ENCODE data around the gene GSTM4. TPM values are rescaled to one million over a fixed set of nuclear protein-coding genes. Genes with fewer than 3 reads are reported as not detected.

GSTM4 gene
- total and polyA plus RNA-seq, 5 donors from 2014 or later = 2.2 to 31.4 (median 14.4) TPM

GRCh38 chr1:109622137-109622892, 33.6 kb upstream of the GSTM4 start:
- H3K4me3 Mint-ChIP-seq = peak overlapping the region; percentile 96 to 99 (median 97)
- no peaks in the 10 kb centered on the region for H3K9me3 ChIP-seq (ENCODE audit: control insufficient read depth in 2 of 2, low read length in 2 of 2)

GRCh38 chr1:109622895-109623294, 33.0 kb upstream of the GSTM4 start:
- H3K27me3 ChIP-seq (ENCODE audit: control insufficient read depth, insufficient read depth, low read length) = no peaks in the 10 kb centered on the region
- H3K27me3 Mint-ChIP-seq = peaks cover 4% of the 10 kb centered on the region
- ATAC-seq (ENCODE audit: low read depth in 2 of 2) = no peak
- peaks cover 7 to 62% (median 35%) of the 10 kb centered on the region in 4 donors for H3K4me1 Mint-ChIP-seq
- no peak for DNase-seq
- peak overlapping the region; percentile 18 to 99 (median 97) for H3K4me3 Mint-ChIP-seq
- no peak overlapping the region for H3K4me3 ChIP-seq (ENCODE audit: low read depth, low read length)
- peak overlapping the region; percentile 80 to 96 (median 85) for H3K27ac Mint-ChIP-seq
- peaks cover 54% of the 10 kb centered on the region for H3K4me1 ChIP-seq (ENCODE audit: control insufficient read depth, insufficient read depth, low read length, poor library complexity, severe bottlenecking)
- peaks cover 12% of the 10 kb centered on the region for H3K36me3 ChIP-seq (ENCODE audit: control insufficient read depth, insufficient read depth, low read length)
- H3K9me3 ChIP-seq (ENCODE audit: control insufficient read depth in 2 of 2, low read length in 2 of 2) = no peaks in the 10 kb centered on the region
- H3K9me3 Mint-ChIP-seq = no peaks in the 10 kb centered on the region
- peaks cover 10% of the 10 kb centered on the region for H3K36me3 Mint-ChIP-seq
- H3K27ac ChIP-seq (ENCODE audit: insufficient read depth, low read length, poor library complexity, severe bottlenecking) = peak overlapping the region; percentile 28

More at GRCh38 chr1:109622137-109622892, 33.6 kb upstream of the GSTM4 start:
- peaks cover 4% of the 10 kb centered on the region for H3K27me3 Mint-ChIP-seq
- H3K27ac Mint-ChIP-seq = peak overlapping the region; percentile 64 to 96 (median 94)
- Histone ChIP-seq H3K4me3 (ENCODE audit: low read depth, low read length) (peak overlapping the region; percentile 84), H3K27me3 (ENCODE audit: control insufficient read depth, insufficient read depth, low read length) (no peaks in the 10 kb centered on the region), H3K36me3 (ENCODE audit: control insufficient read depth, insufficient read depth, low read length) (peaks cover 6% of the 10 kb centered on the region), H3K27ac (ENCODE audit: insufficient read depth, low read length, poor library complexity, severe bottlenecking) (peak overlapping the region; percentile 85), H3K4me1 (ENCODE audit: control insufficient read depth, insufficient read depth, low read length, poor library complexity, severe bottlenecking) (peaks cover 54% of the 10 kb centered on the region)
- H3K36me3 Mint-ChIP-seq = peaks cover 5% of the 10 kb centered on the region
- peaks cover 7 to 67% (median 38%) of the 10 kb centered on the region in 4 donors for H3K4me1 Mint-ChIP-seq
- DNase-seq (no peak), ATAC-seq (ENCODE audit: low read depth in 2 of 2) (no peak)
- H3K9me3 Mint-ChIP-seq = no peaks in the 10 kb centered on the region

DNA sequence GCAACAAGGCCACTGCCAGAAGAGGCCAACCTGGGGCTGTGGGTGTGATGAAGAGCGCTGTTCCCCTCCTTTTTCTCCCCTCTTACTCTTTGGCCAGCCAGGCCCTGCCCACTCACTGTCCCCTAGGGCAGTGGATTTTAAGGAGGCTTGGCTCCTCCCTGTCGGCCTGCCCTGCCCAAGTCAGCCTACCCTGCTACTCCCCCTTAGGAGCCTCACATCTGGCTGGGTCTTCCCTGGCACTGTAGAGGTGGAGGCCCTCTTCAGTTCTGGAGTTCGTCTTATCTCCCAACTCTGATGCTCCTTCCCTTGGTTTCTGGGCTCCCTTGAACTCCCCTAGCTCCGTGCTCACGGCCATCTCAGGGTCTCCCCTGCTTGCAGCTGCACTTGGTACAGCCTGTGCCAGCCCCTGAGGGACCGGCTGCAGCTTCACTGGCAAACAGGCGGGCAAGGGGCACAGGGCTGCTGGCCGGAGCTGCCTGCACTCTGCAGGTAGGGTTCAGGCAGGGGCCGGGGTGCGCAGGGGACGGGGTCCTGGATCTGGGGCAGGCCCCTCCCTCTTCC, 32.2 kb upstream of the GSTM4 start:
- peaks cover 54% of the 10 kb centered on the region for H3K4me1 ChIP-seq (ENCODE audit: control insufficient read depth, insufficient read depth, low read length, poor library complexity, severe bottlenecking)

DNA sequence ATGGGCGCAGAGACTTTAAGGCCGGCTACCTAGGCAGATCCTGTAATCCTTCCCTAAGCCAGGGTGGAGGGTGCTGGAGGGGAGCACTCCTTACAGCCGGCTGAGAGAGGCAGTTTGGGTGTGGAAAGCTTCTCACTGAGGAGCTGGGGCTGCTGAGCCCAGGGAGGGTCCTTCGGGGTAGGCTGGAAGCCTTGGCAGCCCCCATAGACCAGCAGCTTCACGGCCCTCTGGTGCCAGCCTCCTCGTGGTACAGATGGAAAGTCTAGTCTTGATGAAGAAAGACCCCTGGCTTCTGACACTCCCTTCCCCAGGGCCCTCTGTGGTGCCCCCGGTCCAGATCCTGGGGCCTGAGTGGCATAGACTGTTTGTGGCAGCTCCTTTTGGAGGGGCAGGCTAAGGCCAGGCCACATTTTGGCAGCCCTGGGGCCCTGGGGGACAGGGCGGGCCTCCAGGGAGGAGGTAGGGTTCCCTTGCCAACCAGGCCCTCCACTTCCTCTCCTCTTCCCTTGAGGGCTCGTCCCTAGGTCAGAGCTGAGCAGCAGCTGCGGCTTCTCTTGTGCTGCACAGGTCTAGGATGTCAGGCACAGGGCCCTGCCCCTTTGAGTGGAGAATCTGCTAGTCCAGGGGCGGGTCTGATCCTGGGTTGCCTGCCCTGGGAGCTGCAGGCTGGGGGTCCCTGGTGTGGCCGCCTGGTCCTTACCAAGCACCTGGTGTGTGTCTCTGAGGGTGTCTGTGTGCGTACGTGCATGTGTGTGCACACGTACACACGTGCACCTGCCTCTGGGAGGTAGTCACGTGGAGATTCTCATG, 31.5 kb upstream of the GSTM4 start:
- H3K36me3 ChIP-seq (ENCODE audit: control insufficient read depth, insufficient read depth, low read length) = peaks cover 26% of the 10 kb centered on the region
- Mint-ChIP-seq H3K4me1 (peaks cover 1 to 52% (median 25%) of the 10 kb centered on the region in 4 donors), H3K27ac (peak overlapping the region; percentile 52 to 96 (median 76)), H3K9me3 (no peaks in the 10 kb centered on the region), H3K27me3 (peaks cover 4% of the 10 kb centered on the region), H3K36me3 (peaks cover 15% of the 10 kb centered on the region), H3K4me3 (peak overlapping the region in 3 of 4 donors; percentile 24 to 58 (median 48))
- H3K4me1 ChIP-seq (ENCODE audit: control insufficient read depth, insufficient read depth, low read length, poor library complexity, severe bottlenecking) = peaks cover 48% of the 10 kb centered on the region
- ATAC-seq (ENCODE audit: low read depth in 2 of 2) = no peak
- H3K9me3 ChIP-seq (ENCODE audit: control insufficient read depth in 2 of 2, low read length in 2 of 2) = no peaks in the 10 kb centered on the region
- no peak overlapping the region for H3K27ac ChIP-seq (ENCODE audit: insufficient read depth, low read length, poor library complexity, severe bottlenecking)
- H3K4me3 ChIP-seq (ENCODE audit: low read depth, low read length) = no peak overlapping the region
- peak in 1 of 3 donors; percentile 51 for DNase-seq
- H3K27me3 ChIP-seq (ENCODE audit: control insufficient read depth, insufficient read depth, low read length) = no peaks in the 10 kb centered on the region

More for the DNA sequence above, 32.2 kb upstream of the GSTM4 start:
- H3K36me3 ChIP-seq (ENCODE audit: control insufficient read depth, insufficient read depth, low read length) = peaks cover 20% of the 10 kb centered on the region
- Mint-ChIP-seq H3K4me1 (peaks cover 7 to 59% (median 32%) of the 10 kb centered on the region in 4 donors), H3K4me3 (peak overlapping the region; percentile 48 to 99 (median 80)), H3K27me3 (peaks cover 4% of the 10 kb centered on the region), H3K36me3 (peaks cover 16% of the 10 kb centered on the region), H3K27ac (peak overlapping the region; percentile 87 to 96 (median 88)), H3K9me3 (no peaks in the 10 kb centered on the region)
- H3K9me3 ChIP-seq (ENCODE audit: control insufficient read depth in 2 of 2, low read length in 2 of 2) = no peaks in the 10 kb centered on the region
- DNase-seq (no peak), ATAC-seq (ENCODE audit: low read depth in 2 of 2) (no peak)
- no peaks in the 10 kb centered on the region for H3K27me3 ChIP-seq (ENCODE audit: control insufficient read depth, insufficient read depth, low read length)
- peak overlapping the region; percentile 28 for H3K27ac ChIP-seq (ENCODE audit: insufficient read depth, low read length, poor library complexity, severe bottlenecking)
- no peak overlapping the region for H3K4me3 ChIP-seq (ENCODE audit: low read depth, low read length)

DNA sequence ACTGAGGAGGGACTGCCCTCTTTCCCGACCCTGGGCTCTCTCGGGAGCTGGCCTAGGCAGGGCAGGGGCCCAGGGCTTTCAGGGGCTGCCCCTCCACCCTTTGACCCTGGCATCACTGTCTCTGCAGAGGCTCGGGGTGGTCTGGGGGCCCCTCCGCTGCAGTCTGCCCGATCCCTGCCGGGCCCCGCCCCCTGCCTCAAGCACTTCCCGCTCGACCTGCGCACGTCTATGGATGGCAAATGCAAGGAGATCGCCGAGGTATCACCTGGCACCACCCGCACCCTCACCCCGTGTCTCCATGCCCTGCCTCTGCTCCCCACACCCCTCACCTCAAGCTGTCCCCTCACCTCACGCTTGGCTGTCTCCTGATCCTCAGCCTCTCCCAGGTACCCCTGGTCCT, 30.7 kb upstream of the GSTM4 start:
- peaks cover 0 to 46% (median 23%) of the 10 kb centered on the region in 4 donors for H3K4me1 Mint-ChIP-seq

DNA sequence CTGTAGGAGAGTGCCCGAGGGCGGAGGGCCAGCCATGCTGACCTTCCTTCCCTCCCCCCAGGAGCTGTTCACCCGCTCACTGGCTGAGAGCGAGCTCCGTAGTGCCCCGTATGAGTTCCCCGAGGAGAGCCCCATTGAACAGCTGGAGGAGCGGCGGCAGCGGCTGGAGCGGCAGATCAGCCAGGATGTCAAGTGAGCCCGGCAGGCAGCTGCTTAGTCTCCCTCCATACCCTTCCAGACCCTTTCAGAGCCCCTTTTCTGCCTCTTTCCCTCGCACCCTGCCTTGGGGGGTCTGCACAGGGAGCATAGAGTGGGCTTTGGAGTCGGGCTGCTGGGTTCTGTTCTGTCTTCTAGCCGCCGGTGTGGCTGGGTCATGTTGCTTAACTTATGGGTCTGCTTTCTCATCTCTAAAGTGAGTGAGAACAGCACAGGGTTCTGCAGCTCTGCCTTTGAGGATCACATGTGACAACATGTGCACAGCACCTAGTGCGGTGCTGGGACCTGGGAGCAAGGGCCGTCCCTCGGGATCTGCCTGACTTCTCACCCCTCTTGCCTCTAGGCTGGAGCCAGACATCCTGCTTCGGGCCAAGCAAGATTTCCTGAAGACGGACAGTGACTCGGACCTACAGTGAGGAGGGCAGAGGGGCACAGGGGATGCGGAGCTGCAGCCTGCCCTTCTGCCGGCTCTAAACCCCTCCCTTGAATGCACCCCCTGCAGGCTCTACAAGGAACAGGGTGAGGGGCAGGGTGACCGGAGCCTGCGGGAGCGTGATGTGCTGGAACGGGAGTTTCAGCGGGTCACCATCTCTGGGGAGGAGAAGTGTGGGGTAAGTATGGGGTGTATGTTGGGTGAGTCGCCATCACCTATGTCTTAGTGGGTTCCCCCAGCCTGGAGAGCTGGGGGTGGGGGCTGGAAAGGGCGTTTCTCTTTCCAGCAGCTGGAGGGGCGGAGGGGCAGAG, 30.0 kb upstream of the GSTM4 start:
- peak overlapping the region in 2 of 3 donors; percentile 50 to 86 for H3K27ac Mint-ChIP-seq
- no peak for ATAC-seq (ENCODE audit: low read depth in 2 of 2)
- no peaks in the 10 kb centered on the region for H3K27me3 ChIP-seq (ENCODE audit: control insufficient read depth, insufficient read depth, low read length)
- peaks cover 20% of the 10 kb centered on the region for H3K36me3 Mint-ChIP-seq
- no peaks in the 10 kb centered on the region for H3K9me3 ChIP-seq (ENCODE audit: control insufficient read depth in 2 of 2, low read length in 2 of 2)
- no peak overlapping the region for H3K4me3 ChIP-seq (ENCODE audit: low read depth, low read length)
- H3K4me1 Mint-ChIP-seq = peaks cover 0 to 45% (median 23%) of the 10 kb centered on the region in 4 donors
- peaks cover 32% of the 10 kb centered on the region for H3K36me3 ChIP-seq (ENCODE audit: control insufficient read depth, insufficient read depth, low read length)
- DNase-seq = no peak
- H3K4me3 Mint-ChIP-seq = peak overlapping the region in 3 of 4 donors; percentile 28 to 74 (median 47)
- no peaks in the 10 kb centered on the region for H3K9me3 Mint-ChIP-seq
- no peaks in the 10 kb centered on the region for H3K27me3 Mint-ChIP-seq
- peaks cover 37% of the 10 kb centered on the region for H3K4me1 ChIP-seq (ENCODE audit: control insufficient read depth, insufficient read depth, low read length, poor library complexity, severe bottlenecking)
- no peak overlapping the region for H3K27ac ChIP-seq (ENCODE audit: insufficient read depth, low read length, poor library complexity, severe bottlenecking)

More for the DNA sequence above, 30.7 kb upstream of the GSTM4 start:
- H3K4me3 ChIP-seq (ENCODE audit: low read depth, low read length) = no peak overlapping the region
- H3K9me3 ChIP-seq (ENCODE audit: control insufficient read depth in 2 of 2, low read length in 2 of 2) = no peaks in the 10 kb centered on the region
- H3K27me3 ChIP-seq (ENCODE audit: control insufficient read depth, insufficient read depth, low read length) = no peaks in the 10 kb centered on the region
- H3K27ac Mint-ChIP-seq = peak overlapping the region in 1 of 3 donors; percentile 86
- DNase-seq = no peak
- no peaks in the 10 kb centered on the region for H3K9me3 Mint-ChIP-seq
- peaks cover 20% of the 10 kb centered on the region for H3K36me3 Mint-ChIP-seq
- H3K4me1 ChIP-seq (ENCODE audit: control insufficient read depth, insufficient read depth, low read length, poor library complexity, severe bottlenecking) = peaks cover 42% of the 10 kb centered on the region
- H3K36me3 ChIP-seq (ENCODE audit: control insufficient read depth, insufficient read depth, low read length) = peaks cover 29% of the 10 kb centered on the region
- no peak for ATAC-seq (ENCODE audit: low read depth in 2 of 2)
- H3K27me3 Mint-ChIP-seq = no peaks in the 10 kb centered on the region
- peak overlapping the region in 2 of 4 donors; percentile 28 to 47 for H3K4me3 Mint-ChIP-seq
- peak overlapping the region; percentile 5 for H3K27ac ChIP-seq (ENCODE audit: insufficient read depth, low read length, poor library complexity, severe bottlenecking)

Data from CD4-positive, CD25-positive, alpha-beta regulatory T cell (primary cell).